HG03175 (cell line): ENCODE results near the gene NDUFAF8.
"Not testable (repeated sequence)": the region's sequence is repeated elsewhere in the genome, so short reads cannot be mapped to it uniquely, and the experiment has no call there.

Experiments used
- ATAC-seq: cut with Tn5 transposase; IDR thresholded peaks from one replicate; pipeline ENCODE4 v1.9.1; 2021; ENCODE audit warnings: mild to moderate bottlenecking, moderate library complexity; ENCODE audit not compliant: unreplicated experiment

NDUFAF8 gene

DNA sequence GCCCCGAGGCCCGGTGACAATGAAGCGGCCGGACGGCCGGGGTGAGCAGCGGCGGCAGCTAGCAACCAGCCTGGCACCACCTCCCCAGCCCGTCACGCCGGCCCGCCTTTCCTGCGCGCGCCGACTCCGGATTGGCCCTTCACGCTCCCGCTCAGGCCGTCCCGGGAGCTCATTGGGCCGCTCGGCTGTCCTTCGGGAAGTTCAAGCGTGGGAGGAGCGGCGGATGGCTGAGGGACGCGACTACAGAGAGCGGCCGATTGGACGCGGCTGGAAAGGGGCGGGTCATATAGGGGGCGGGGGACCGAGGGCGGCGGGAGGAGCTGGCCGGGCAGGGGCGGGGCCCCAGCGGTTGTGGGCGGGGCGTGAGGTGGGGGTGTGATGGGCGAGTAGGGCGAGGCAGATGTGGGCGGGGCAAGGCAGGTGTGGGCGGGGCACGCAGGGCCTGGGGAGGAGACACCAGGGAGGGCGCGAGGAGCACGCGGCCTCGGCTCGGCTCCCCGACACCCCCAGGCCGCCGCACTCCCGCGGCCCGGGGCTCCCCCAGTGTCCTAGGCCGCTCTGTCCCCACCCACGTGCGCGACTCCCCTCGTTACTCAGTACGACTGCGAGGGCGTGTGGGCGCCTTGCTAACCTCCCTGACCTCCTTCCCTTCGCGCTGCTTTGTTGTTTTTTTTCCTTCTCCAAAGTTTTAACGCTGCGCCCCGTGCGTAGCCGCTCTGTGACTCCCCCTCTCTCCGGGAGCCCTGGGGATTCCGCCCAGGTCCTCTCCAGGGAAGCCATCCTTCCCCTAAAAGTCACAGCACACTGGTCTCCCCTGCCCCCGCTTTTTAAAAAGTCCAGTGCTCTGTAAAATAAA lies 16.0 kb upstream of the NDUFAF8 start, which contains the start of gene CEP131:
TSS of gene CEP131 (minus strand) at position 60 of the 856 bp plus-strand sequence. CDS start 2,909 bp downstream, outside the sequence.
- peak; percentile 96 for ATAC-seq

DNA sequence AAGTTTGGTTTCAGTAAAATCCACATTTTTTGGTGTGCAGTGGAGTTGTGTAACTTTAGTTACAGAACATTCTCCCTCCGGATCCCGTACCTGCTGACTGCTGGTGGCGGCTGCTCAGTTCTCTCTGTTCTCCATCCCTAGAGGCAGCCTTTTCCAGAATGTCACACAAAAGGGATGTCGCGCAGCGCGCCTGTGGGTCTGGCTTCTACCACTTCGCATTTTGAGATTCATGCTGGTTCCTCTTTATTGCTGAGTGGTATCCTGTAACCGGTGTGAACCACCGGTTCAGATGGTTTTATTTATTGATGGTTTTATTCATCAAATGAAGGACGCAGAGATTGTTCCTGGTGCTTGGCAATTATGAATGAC lies 15.4 kb upstream of the NDUFAF8 start:
- ATAC-seq, result no peak

DNA sequence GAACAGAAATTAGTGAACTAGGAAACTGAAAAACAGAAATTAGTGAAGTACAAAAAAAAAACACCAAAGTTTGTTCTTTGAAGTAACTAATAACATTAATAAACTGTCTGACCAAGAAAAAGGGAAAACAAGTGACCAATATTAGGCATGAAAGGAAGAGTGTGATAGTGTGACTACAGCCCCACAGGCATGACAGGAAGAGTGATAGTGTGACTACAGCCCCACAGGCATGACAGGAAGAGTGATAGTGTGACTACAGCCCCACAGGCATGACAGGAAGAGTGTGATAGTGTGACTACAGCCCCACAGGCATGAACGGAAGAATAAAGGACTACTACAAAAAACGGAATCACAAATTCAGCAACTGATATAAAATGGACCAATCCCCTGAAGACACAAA lies 11.5 kb upstream of the NDUFAF8 start:
- not testable (repeated sequence) for ATAC-seq

DNA sequence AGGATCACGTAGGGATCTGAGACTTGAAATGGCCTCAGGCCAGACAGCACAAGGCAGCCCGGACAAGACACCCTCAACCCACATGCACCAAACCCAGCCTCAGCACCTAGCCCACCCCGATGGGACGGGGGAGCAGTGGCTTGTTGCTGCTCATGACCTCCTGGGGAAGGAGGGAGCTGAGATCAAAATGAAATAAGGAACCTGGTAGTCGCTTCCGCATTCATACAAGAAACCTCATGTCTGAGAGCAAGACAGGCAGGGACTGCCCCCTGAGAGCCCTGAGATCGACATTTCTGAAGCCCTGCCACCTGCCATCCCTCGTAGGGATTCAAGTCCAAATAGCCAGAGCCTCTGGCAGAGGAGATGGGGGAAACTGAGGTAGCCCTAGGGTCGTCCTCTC lies 10.7 kb upstream of the NDUFAF8 start:
- ATAC-seq, result peak; percentile 63

DNA sequence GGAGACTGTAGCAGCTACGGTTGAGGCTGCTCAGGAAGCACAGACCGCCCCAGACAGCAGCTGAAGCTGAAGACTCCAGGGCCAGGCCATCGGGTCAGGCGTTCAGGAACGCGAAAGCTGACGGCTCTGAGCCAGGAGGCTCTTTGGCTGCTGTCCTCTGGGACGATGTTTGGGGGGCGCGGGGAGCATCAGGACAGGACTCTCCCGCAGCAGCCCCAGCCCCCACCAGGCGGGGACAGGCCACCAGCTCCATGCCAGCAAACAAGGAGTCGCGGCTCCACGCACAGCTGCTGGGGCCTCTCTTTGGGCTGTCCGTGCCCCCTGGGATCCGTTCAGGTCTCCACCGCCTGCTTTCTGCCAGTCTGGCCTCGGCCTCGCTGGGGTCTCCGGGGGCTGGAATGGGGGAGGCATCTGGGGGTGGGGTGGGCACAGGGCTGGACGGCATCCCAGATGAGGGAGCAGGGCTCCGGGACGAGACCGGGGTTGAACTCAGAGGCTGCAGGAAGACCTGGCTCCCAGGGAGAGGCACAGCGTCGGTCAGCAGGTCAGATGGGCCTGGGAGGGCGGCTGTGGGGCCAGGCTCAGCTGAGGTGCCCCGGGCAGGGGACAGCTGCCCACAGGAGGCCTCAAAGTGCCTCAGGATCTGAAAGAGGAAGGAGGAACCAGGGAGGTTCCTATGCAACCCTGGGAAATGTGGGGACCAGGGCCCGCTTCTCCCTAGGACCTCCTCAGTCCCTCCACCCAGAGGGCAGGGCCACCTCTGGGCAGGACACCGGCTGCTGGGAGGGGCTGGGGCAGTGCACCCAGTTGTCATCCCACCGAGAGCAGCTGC lies 10.1 kb upstream of the NDUFAF8 start:
- no peak for ATAC-seq

DNA sequence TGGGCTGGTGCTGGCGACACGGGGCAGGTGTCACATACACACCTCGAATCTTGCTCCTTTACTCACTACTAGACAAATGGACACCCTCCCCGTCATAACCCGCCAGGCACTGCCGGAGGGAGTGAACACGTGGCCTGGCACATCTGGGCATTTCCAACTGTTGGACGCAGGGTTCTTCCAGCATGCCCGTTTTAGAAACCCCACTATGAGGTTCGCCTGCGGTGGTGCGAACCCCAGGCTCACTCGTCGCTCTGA lies 9.5 kb upstream of the NDUFAF8 start:
- no peak for ATAC-seq

DNA sequence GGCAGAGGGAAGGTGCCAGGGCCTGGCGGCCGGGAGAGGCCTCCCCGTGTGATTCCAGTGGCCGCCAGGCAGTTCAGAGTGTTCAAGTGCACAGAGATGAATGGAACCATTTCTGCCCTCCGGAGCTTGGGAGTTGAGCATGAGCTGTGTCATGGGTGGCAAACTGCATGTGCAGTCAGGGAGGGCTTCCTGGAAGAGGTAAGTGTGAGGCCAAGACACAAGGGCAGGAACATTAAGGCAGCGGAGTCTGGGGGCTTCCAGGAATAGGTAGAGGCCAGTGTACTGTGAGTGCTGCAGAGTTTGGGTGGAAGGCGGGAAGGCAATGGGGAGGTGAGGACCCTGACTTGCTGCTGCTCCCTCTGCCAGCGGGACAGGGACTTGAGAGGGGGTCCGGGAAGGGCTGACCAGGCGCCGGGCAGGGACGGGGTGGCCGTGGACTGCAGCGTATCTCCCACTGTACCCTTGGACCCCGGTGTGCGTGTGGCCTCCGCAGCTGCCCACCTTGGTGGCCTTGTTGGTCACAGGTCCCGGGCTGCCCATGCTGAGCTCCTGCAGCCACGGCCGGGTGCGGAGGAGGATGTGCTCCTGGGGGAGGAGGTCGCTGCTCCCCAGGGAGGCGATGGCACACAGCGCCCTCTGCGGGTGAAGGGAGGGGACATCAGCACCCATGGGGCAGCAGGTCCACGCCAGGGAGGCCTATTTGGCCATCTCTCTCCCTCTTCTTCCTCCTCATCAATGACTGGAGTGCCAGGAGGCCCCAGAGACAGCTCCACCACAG lies 8.9 kb upstream of the NDUFAF8 start:
- no peak for ATAC-seq

DNA sequence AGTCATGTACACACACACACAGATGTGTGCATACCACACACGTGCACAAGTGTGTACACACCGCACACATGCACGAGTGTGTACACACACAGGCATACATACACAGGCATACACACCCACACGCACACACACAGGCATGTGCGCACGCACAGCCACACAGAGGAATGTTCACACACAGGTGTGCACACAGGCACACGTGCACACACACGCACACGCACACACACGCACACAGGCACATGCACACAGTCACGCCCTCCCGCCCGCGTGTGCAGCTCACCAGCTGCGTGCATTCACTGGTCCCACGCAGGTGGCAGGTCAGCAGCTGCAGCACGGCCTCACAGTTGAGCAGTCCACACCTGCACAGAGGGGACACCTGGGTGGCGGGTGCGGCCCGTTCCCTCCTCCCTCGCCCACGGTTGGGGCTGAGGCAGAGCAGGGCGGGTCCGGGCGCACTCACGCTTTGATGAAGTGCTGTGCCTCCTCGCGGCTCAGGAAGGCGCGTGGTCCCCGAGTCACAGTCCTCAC lies 7.9 kb upstream of the NDUFAF8 start:
- ATAC-seq, result no peak

DNA sequence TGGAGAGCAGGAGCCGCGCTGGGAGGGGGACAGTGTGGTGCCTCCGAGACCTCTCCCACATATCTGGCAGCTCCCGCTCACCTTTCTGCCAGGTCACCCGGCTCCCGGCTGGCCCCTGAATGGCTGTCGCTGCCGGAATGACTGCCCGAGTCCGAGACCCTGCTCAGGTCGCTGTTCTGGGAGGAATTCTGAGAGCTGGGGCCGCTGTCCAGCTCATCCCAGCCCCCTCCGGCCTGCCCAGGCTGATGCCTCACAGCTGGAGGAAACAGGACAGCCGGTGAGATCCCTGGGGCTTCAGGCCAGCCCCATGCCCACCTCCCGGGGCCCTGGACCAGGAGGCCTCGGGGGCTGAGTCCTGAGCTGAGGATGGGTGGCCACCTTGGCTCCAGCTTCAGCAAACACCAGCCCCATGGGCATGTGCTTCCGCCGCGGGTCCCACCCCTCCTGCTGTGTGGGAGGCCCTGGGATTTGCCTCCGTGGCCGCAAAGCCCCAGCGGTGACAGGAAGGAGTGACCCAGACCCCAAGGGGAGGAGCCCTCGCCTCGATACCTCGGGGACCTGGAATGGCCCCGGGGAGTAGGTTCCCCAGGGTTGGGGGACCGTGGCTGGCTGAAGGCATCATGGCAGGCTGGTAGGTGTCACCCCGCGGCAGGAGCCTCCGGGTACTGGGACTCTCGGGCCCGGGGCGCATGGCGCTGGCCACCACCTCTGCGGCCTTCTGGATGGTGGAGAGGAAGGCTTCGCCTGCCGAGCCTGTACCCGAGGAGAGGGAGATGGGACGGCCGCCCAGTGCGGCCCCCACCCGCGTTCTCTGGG lies 7.1 kb upstream of the NDUFAF8 start:
- ATAC-seq, result no peak

DNA sequence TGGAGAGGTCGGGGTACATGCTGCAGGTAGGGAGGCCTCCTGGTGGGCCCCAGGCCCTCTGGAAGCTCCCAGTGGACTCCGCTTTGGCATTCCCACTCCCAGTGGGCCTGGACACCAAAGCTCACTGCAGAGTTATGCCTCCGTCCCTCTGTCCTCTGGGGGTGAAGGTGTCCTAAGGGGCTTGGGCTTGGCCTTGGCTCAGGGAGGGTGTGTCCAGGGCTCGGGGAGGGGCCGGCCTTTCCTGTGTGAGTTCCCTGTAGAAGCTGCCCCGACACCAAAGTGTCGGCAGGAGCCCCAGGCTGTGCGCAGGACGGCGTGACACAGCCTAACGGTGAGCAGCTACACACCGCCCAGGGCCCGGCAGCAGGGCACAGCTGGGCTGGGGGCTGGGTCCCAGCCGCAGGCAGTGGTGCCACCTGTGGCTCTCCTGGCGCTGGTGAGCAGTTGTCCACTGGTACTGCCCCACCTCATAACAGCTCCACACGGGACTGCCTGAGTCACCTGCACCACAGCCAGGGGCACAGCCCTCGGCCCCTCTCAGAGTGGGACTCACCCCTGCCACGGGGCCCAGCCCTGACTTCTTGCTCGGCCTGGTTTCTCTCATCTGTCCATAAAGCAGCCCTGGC lies 6.4 kb upstream of the NDUFAF8 start:
- ATAC-seq, result no peak

DNA sequence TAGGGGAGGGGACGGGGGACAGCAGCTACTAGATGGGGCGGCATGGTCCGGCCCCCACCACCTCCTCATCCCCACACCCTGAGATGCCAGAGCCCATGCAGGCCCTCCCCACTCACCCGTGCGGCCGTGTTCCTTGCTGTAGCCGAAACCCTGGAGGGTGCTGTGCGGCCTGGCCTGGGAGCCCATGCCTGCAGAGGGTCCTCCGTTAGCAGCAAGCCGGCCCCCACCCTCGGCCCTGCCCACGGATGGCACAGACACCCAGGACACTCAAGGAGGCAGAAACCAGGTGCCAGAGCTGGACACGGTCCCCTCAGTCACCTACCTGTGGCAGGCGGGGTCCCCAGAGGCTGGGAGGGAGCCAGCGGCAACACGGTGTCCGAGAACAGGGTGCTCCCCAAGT lies 5.8 kb upstream of the NDUFAF8 start:
- ATAC-seq, result no peak

DNA sequence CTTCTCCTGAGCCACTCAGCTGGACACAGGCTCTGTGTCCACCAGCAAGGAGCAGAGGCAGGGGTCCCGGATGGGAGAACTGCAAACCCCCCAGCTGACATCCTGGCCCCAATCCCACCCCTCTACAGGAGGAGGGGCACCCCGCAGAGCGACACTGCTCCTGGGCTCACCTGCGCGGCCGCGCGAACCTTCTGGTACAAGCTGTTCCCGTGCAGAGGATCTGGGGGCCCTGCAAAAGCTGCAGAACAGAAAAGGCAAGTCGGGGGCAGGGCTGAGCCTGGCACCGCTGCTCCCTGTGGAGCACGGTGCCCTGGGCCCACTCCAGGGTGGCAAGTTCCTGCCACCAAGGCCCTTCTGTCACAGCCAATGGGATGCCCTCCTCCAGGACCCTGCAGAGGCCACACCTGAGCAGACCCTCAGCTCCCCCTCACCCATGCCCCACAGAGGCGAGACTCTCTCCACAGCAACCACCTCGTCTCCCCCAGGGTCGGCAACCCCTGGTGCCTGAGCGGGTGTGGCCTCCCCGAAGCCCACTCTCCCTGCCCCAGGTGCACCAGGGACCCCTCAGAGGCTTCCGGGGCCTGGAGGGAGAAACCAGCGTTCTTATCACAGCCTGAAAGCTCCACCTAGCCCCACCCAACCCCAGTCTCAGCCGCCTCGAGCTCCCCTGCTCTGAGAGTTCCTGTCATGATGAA lies 5.2 kb upstream of the NDUFAF8 start:
- ATAC-seq, result no peak

DNA sequence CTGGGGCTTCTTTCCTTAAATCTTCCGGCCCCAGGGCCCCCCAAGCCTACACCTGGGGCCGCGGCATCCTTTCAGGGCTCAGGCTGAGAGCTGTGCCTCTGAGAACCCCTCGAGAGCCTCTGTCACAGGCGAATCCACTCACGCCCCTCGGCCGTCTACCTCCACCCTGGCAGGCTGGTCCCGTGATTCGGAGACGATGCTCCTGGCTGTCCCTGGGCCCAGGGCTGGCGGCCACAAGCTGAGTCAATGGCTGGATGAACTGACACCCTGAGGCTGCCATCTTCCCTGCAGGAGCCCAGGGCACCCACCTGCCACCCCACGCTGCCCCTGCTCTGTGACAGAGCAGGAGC lies 4.6 kb upstream of the NDUFAF8 start:
- no peak for ATAC-seq

DNA sequence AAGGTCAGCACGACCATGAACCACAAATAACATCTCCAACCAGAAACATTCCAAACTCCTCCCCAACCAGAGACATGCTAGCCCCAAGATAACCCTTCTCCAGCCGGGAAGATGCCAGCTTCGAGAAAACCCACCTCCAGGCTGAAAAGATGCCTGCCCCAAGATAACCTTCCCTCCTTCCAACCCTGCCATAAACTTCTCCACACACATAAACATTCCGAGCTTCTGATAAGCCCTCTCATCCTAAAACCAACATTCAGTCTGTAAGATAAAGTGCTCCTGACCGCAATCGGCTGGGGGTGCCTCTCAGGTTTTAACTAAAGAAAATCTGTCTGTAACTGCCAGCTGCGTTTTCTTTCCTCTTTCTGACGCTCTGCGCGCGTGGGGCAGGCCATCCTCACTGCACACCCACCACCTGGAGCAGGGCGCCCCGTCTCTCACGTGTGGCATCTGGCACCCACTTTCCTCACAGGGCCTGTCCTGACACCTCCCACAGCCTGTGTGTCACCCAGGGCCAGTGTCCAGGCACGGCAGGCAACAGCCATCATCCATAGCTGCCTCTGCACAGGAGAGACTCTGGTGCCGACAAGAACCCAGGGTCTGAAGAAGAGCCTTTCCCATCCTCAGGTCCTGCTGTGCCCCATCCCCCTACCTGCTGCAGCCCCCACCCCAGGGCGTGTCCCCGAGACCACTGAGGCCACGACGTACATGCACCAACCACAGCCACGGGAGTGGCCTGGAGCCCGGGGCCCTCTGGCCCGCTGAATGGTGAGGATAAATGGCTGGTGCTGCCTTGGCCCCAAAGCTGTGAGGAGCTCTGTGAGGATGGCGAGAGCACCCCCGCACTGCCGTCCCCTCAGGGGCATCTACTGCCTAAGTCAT lies 3.9 kb upstream of the NDUFAF8 start:
- ATAC-seq, result no peak

DNA sequence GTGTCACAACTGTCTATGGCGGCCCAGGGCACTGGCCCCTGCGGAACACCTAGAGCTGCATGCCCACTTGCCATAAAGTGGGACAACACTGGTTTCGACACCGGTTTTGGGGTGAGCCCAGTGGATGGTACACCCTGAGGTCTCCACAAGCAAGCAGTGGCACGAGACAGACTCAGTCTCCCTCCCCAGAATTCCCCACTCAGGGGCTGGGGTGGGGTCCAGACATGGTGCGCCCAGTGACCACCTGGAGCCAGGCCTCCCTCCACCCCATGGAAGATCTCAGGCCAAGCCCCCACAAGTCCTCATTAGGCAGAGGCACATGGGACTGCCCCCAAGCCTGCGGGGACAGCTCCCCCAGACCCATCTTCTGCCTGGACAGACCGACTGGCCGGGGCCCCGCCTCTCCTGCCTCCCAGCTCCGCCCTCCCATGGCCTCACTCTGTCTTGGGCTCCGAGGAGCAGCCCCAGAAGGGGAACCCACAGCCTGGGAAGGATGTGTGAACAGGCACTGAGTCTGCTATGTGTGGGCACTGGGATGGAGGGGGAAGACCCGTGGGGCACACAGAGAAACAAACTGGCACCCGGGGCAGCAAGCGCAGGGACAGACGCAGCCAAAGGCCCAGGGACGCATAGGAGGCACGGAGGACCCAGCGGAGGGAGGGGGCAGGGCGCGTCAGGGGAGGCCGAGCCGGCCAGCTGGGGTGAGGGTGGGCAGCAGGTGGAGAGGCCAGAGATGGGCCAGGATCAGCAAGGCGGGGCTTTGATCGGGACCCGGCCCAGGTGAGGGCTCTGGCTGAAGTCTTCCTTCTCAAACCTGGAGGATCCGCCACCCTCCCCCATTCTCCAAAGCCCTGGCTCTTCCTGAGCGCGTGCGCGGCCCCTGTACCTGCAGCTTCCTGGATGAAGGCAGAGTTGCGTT lies 3.0 kb upstream of the NDUFAF8 start:
- no peak for ATAC-seq

DNA sequence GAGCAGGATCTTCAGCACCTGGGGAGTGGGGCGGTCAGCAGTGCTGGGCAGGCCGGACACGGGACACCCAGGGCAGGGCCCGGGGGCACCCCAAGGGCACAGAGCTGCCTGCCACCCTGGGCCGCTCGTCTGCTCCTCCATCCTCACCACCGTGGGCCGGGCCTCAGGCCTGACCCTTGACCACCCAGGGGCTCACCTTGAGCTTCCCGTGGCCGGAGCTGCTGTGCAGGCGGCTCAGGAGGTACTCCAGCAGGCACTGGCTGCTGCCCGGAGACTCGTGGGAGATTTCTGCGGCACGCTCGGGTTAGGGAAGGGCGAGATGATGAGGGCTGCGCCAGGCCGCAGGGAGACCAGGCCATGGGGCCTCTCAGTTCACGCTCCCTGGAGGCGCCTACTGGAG lies 2.3 kb upstream of the NDUFAF8 start:
- ATAC-seq, result no peak
